Raji (cell line): ENCODE results near the gene GPR18.

Experiments
- POLR2A ChIP-seq: IDR thresholded peaks from 2 replicates; pipeline ENCODE4 v1.6.1; 2011; ENCODE audit warnings: low read depth, low read length, control low read depth; ENCODE audit not compliant: insufficient read depth

The GPR18 gene

GRCh38 chr13:99261059-99261458 is 2.9 kb upstream of the GPR18 start:
- TF ChIP-seq POLR2A: no peak

- no peak for TF ChIP-seq POLR2A
These were observed 2.0 kb upstream of the GPR18 start for GRCh38 chr13:99260216-99260615.

GRCh38 chr13:99258946-99259345 is 767 bp upstream of the GPR18 start:
- no peak for TF ChIP-seq POLR2A

- TF ChIP-seq POLR2A: no peak
These were observed 888 bp downstream of the GPR18 start for GRCh38 chr13:99257291-99257690.

- TF ChIP-seq POLR2A: no peak
These were observed 1.5 kb downstream of the GPR18 start for GRCh38 chr13:99256709-99257108.

- no peak for TF ChIP-seq POLR2A
These were observed 1.9 kb downstream of the GPR18 start for GRCh38 chr13:99256283-99256682.

- no peak for TF ChIP-seq POLR2A
These were observed 2.9 kb downstream of the GPR18 start for GRCh38 chr13:99255271-99255670.

- no peak for TF ChIP-seq POLR2A
These were observed 3.3 kb downstream of the GPR18 start for GRCh38 chr13:99254830-99255229.

GRCh38 chr13:99251921-99252320 is 6.3 kb downstream of the GPR18 start:
- no peak for TF ChIP-seq POLR2A

GRCh38 chr13:99250982-99251825 is 7.0 kb downstream of the GPR18 start:
- TF ChIP-seq POLR2A: no peak

- no peak for TF ChIP-seq POLR2A
These were observed 12.1 kb downstream of the GPR18 start for GRCh38 chr13:99246100-99246499.

- no peak for TF ChIP-seq POLR2A
These were observed 20.1 kb downstream of the GPR18 start for GRCh38 chr13:99237981-99238662.

GRCh38 chr13:99231721-99232120 is 26.5 kb downstream of the GPR18 start:
- no peak for TF ChIP-seq POLR2A

GRCh38 chr13:99230991-99231390 is 27.2 kb downstream of the GPR18 start:
- TF ChIP-seq POLR2A: no peak

- TF ChIP-seq POLR2A: no peak
These were observed 29.2 kb downstream of the GPR18 start for GRCh38 chr13:99228737-99229691.

GRCh38 chr13:99227909-99228688 is 30.1 kb downstream of the GPR18 start:
- no peak for TF ChIP-seq POLR2A
